ENCODE data around the gene PTGER3.

- TF ChIP-seq CTCF (IDR thresholded peaks at IDR 0.05 in 4 of 5, conservative IDR thresholded peaks at IDR 0.05 in 1 of 5) (no peak), POLR2A (IDR thresholded peaks at IDR 0.05) (no peak)
Measured at GRCh38 chr1:71054791-71055190, 7.2 kb upstream of the PTGER3 start.

Data from gastrocnemius medialis (tissue), 4 donors.